Activated CD8-positive, alpha-beta T cell treated with anti-CD3 and anti-CD28 coated beads for 36 hours (primary cell): ENCODE data around the gene ENPP1. TPM values are rescaled to one million over a fixed set of nuclear protein-coding genes. Genes with fewer than 3 reads are reported as not detected.

Experiments used
- ATAC-seq: fragments of 200-7000 bp; cut with Tn5 transposase; one replicate; pipeline ENCODE4 v1.10.0; 2021; ENCODE audit warnings: mild to moderate bottlenecking, moderate library complexity
- CTCF ChIA-PET: fragments of 350-600 bp; sonication (Branson Sonifier 250); formaldehyde crosslinking; loops from one replicate; lab custom pipeline; 2021; ENCODE audit warnings: antibody characterized with exemption; lab: Charles Lee
- POLR2A ChIA-PET: fragments of 350-600 bp; sonication (Branson Sonifier 250); formaldehyde crosslinking; loops from one replicate; lab custom pipeline; 2021; ENCODE audit warnings: antibody characterized with exemption; lab: Charles Lee
- DNase-seq: peaks from one replicate; pipeline ENCODE4 v3.0.0-alpha.2; 2020
- H3K27ac Mint-ChIP-seq: one replicate; pipeline ENCODE4 v1.8.0; 2021; ENCODE audit warnings: mild to moderate bottlenecking, mixed read lengths
- H3K27me3 Mint-ChIP-seq: one replicate; pipeline ENCODE4 v1.8.0; 2021; ENCODE audit warnings: mixed read lengths
- H3K36me3 Mint-ChIP-seq: one replicate; pipeline ENCODE4 v1.8.0; 2021; ENCODE audit warnings: low read depth, mixed read lengths
- H3K4me1 Mint-ChIP-seq: one replicate; pipeline ENCODE4 v1.8.0; 2021; ENCODE audit warnings: low read depth, mixed read lengths
- H3K4me3 Mint-ChIP-seq: one replicate; pipeline ENCODE4 v1.8.0; 2021; ENCODE audit warnings: mild to moderate bottlenecking, moderate library complexity, mixed read lengths
- H3K9me3 Mint-ChIP-seq: one replicate; pipeline ENCODE4 v1.8.0; 2021; ENCODE audit warnings: mixed read lengths
- CTCF ChIP-seq: fragments of 200-600 bp; IDR thresholded peaks from one replicate; pipeline ENCODE4 v1.8.0; 2022; ENCODE audit warnings: antibody characterized with exemption, mild to moderate bottlenecking
- intact Hi-C: fragments of 100-400 bp; cut with micrococcal nuclease; formaldehyde crosslinking; loops from one replicate; pipeline ENCODE4 v1.10.0; 2022
- total RNA-seq, 2 experiments: library from RNA; stranded (reverse); gene quantifications; one replicate each; pipeline ENCODE4 v1.2.3, GENCODE V29; 2021

Gene ENPP1
- total RNA-seq, 2 experiments from 2014 or later = 0.20 to 0.27 TPM

GRCh38 chr6:131924881-131925474, 117.2 kb downstream of the ENPP1 start:
- Mint-ChIP-seq H3K4me1 (no peaks in the 10 kb centered on the region), H3K9me3 (peaks cover 2% of the 10 kb centered on the region), H3K36me3 (no peaks in the 10 kb centered on the region), H3K27ac (no peak overlapping the region), H3K4me3 (no peak overlapping the region), H3K27me3 (peaks cover 2% of the 10 kb centered on the region)
- ChIA-PET CTCF (interaction anchor here (0.9 to 4.4 kb wide), 6 partner anchors 10 to 373 kb away, joined by 3 to 38 read pairs (median 5); no protein-coding TSS in a partner anchor), POLR2A (no interaction called here)
- intact Hi-C loops = no loop called here
- TF ChIP-seq CTCF = peak; percentile 24
- ATAC-seq = no peak
- DNase-seq = no peak

GRCh38 chr6:131929264-131929663, 121.4 kb downstream of the ENPP1 start:
- ATAC-seq = no peak
- intact Hi-C loops = no loop called here
- POLR2A ChIA-PET = no interaction called here

GRCh38 chr6:131929976-131930375, 122.2 kb downstream of the ENPP1 start:
- ATAC-seq = no peak
- ChIA-PET POLR2A (no interaction called here), CTCF (interaction anchor here (1.5 to 2.8 kb wide), 2 partner anchors 15 to 19 kb away, joined by 4 to 12 read pairs; no protein-coding TSS in a partner anchor)
- Mint-ChIP-seq H3K9me3 (no peaks in the 10 kb centered on the region), H3K4me1 (no peaks in the 10 kb centered on the region), H3K36me3 (no peaks in the 10 kb centered on the region), H3K27ac (no peak overlapping the region), H3K4me3 (no peak overlapping the region), H3K27me3 (peaks cover 4% of the 10 kb centered on the region)
- no peak for DNase-seq
- intact Hi-C loops = no loop called here
- TF ChIP-seq CTCF = no peak

More at GRCh38 chr6:131929264-131929663, 121.4 kb downstream of the ENPP1 start:
- no peaks in the 10 kb centered on the region for H3K9me3 Mint-ChIP-seq
- no peaks in the 10 kb centered on the region for H3K4me1 Mint-ChIP-seq
- CTCF ChIA-PET = interaction anchor here (2.8 kb wide), 1 partner anchor 14 kb away, joined by 12 read pairs; no protein-coding TSS in a partner anchor
- no peak for DNase-seq
- no peak overlapping the region for H3K4me3 Mint-ChIP-seq
- no peaks in the 10 kb centered on the region for H3K36me3 Mint-ChIP-seq
- H3K27me3 Mint-ChIP-seq = peaks cover 4% of the 10 kb centered on the region
- no peak overlapping the region for H3K27ac Mint-ChIP-seq
- TF ChIP-seq CTCF = no peak

GRCh38 chr6:131931063-131931750, 123.4 kb downstream of the ENPP1 start:
- H3K4me3 Mint-ChIP-seq = no peak overlapping the region
- ATAC-seq (no peak), DNase-seq (no peak)
- intact Hi-C loops = no loop called here
- no peaks in the 10 kb centered on the region for H3K9me3 Mint-ChIP-seq
- H3K27ac Mint-ChIP-seq = no peak overlapping the region
- H3K4me1 Mint-ChIP-seq = no peaks in the 10 kb centered on the region
- TF ChIP-seq CTCF = no peak
- H3K27me3 Mint-ChIP-seq = peaks cover 9% of the 10 kb centered on the region
- POLR2A ChIA-PET = interaction anchor here (0.5 kb wide), 1 partner anchor 349 kb away, joined by 3 read pairs; no protein-coding TSS in a partner anchor
- H3K36me3 Mint-ChIP-seq = no peaks in the 10 kb centered on the region
- CTCF ChIA-PET = interaction anchor here (0.9 to 2.8 kb wide), 3 partner anchors 16 to 21 kb away, joined by 3 to 12 read pairs (median 4); no protein-coding TSS in a partner anchor

- Mint-ChIP-seq H3K36me3 (no peaks in the 10 kb centered on the region), H3K4me1 (no peaks in the 10 kb centered on the region), H3K4me3 (no peak overlapping the region), H3K9me3 (no peaks in the 10 kb centered on the region), H3K27me3 (peaks cover 13% of the 10 kb centered on the region), H3K27ac (no peak overlapping the region)
- no peak for TF ChIP-seq CTCF
- no peak for ATAC-seq
- ChIA-PET CTCF (interaction anchor here (0.6 to 2.7 kb wide), 3 partner anchors 13 to 26 kb away, joined by 3 to 8 read pairs (median 7); no protein-coding TSS in a partner anchor), POLR2A (no interaction called here)
- DNase-seq = no peak
- intact Hi-C loops = no loop called here
These were observed 128.3 kb downstream of the ENPP1 start for GRCh38 chr6:131936156-131936555.
